Mesenchymal stem cell (in vitro differentiated cells and primary cell): ENCODE measurements around the gene CALB2.

ENCODE experiments used
- DNase-seq: peaks from one replicate; pipeline ENCODE4 v3.0.0-alpha.2; 2013
- H2AFZ ChIP-seq: one replicate; pipeline ENCODE4 v1.6.1; 2013; ENCODE audit warnings: low read depth, mild to moderate bottlenecking, control low read depth, inconsistent platforms, low read length, moderate library complexity
- H2AK5ac ChIP-seq: 2 replicates; pipeline ENCODE4 v1.6.1; 2013; ENCODE audit warnings: low read length, moderate library complexity, mild to moderate bottlenecking, inconsistent platforms; ENCODE audit not compliant: severe bottlenecking
- H2BK120ac ChIP-seq: one replicate; pipeline ENCODE4 v1.6.1; 2013; ENCODE audit warnings: low read depth, mild to moderate bottlenecking, inconsistent platforms, low read length, moderate library complexity
- H2BK12ac ChIP-seq, 2 experiments: one replicate each; pipeline ENCODE4 v1.6.1; 2013; ENCODE audit warnings: inconsistent platforms in 2 of 2, low read length in 2 of 2, mild to moderate bottlenecking in 2 of 2, moderate library complexity in 2 of 2, control low read depth in 1 of 2
- H2BK15ac ChIP-seq: one replicate; pipeline ENCODE4 v1.6.1; 2013; ENCODE audit warnings: mild to moderate bottlenecking, low read depth, inconsistent platforms; ENCODE audit not compliant: poor library complexity, severe bottlenecking
- H2BK5ac ChIP-seq: 2 replicates; pipeline ENCODE4 v1.6.1; 2013; ENCODE audit warnings: low read depth, mild to moderate bottlenecking, low read length, control low read depth, inconsistent platforms; ENCODE audit not compliant: poor library complexity, severe bottlenecking
- H3K14ac ChIP-seq, 2 experiments: one replicate each; pipeline ENCODE4 v1.6.1; 2013; ENCODE audit warnings: inconsistent platforms in 2 of 2, low read length in 2 of 2, control low read depth in 1 of 2, mild to moderate bottlenecking in 1 of 2, moderate library complexity in 1 of 2
- H3K18ac ChIP-seq, 2 experiments: one replicate each; pipeline ENCODE4 v1.6.1; 2013; ENCODE audit warnings: inconsistent platforms in 2 of 2, low read length in 2 of 2, control low read depth in 1 of 2, low read depth in 1 of 2, mild to moderate bottlenecking in 1 of 2
- H3K23ac ChIP-seq, 2 experiments: one replicate each; pipeline ENCODE4 v1.6.1; 2013; ENCODE audit warnings: inconsistent platforms in 2 of 2, low read length in 2 of 2, mild to moderate bottlenecking in 2 of 2, moderate library complexity in 2 of 2, control low read depth in 1 of 2
- H3K27ac ChIP-seq: 2 replicates; pipeline ENCODE4 v1.5.1; 2013; ENCODE audit warnings: mild to moderate bottlenecking, moderate library complexity, low read length, control low read depth, inconsistent platforms; ENCODE audit not compliant: poor library complexity, severe bottlenecking
- H3K27me3 ChIP-seq, 2 experiments: 2 replicates each; pipeline versions ENCODE4 v1.6.1 to v1.7.0; 2013; ENCODE audit warnings: low read length in 2 of 2, mild to moderate bottlenecking in 2 of 2, moderate library complexity in 2 of 2, control low read depth in 1 of 2, inconsistent platforms in 1 of 2; ENCODE audit not compliant: control insufficient read depth in 1 of 2, insufficient read depth in 1 of 2
- H3K36me3 ChIP-seq, 2 experiments: 2 replicates each; pipeline versions ENCODE4 v1.6.1 to v1.7.0; 2013; ENCODE audit warnings: low read length in 2 of 2, control low read depth in 1 of 2, inconsistent platforms in 1 of 2, low read depth in 1 of 2, mild to moderate bottlenecking in 1 of 2; ENCODE audit not compliant: insufficient read depth in 2 of 2, control insufficient read depth in 1 of 2
- H3K4ac ChIP-seq, 2 experiments: one replicate each; pipeline ENCODE4 v1.6.1; 2013; ENCODE audit warnings: inconsistent platforms in 2 of 2, low read length in 2 of 2, mild to moderate bottlenecking in 2 of 2, moderate library complexity in 2 of 2, control low read depth in 1 of 2, low read depth in 1 of 2
- H3K4me1 ChIP-seq: 2 replicates; pipeline ENCODE4 v1.6.1; 2013; ENCODE audit warnings: low read depth, low read length, control low read depth; ENCODE audit not compliant: control insufficient read depth, insufficient read depth
- H3K4me2 ChIP-seq: 2 replicates; pipeline ENCODE4 v1.6.1; 2013; ENCODE audit warnings: low read length, mild to moderate bottlenecking, inconsistent platforms; ENCODE audit not compliant: poor library complexity, severe bottlenecking
- H3K4me3 ChIP-seq, 2 experiments: 2 replicates each; pipeline versions ENCODE4 v1.5.1 to v1.7.0; 2013; ENCODE audit warnings: low read length in 2 of 2, mild to moderate bottlenecking in 2 of 2, control low read depth in 1 of 2, low read depth in 1 of 2; ENCODE audit not compliant: insufficient read depth in 1 of 2
- H3K79me1 ChIP-seq: replicated peaks from 2 replicates; pipeline ENCODE4 v1.6.1; 2013; ENCODE audit warnings: mild to moderate bottlenecking, control low read depth, low read length, inconsistent platforms; ENCODE audit not compliant: poor library complexity, severe bottlenecking
- H3K9ac ChIP-seq: 2 replicates; pipeline ENCODE4 v1.7.0; 2013; ENCODE audit warnings: mild to moderate bottlenecking, low read length, moderate library complexity
- H3K9me3 ChIP-seq: 2 replicates; pipeline ENCODE4 v1.7.0; 2013; ENCODE audit warnings: mild to moderate bottlenecking, low read length; ENCODE audit not compliant: control insufficient read depth
- H4K8ac ChIP-seq: one replicate; pipeline ENCODE4 v1.6.1; 2013; ENCODE audit warnings: inconsistent platforms, mild to moderate bottlenecking, low read length, moderate library complexity
- H4K91ac ChIP-seq: one replicate; pipeline ENCODE4 v1.6.1; 2013; ENCODE audit warnings: mild to moderate bottlenecking, low read length, inconsistent platforms
- WGBS: methylation state at CpG from one replicate; pipeline ENCODE4 v1.1.7; 2013; ENCODE audit warnings: mixed read lengths; 5-methylcytosine and 5-hydroxymethylcytosine counted together

Gene CALB2

GRCh38 chr16:71360378-71360777 is 1.9 kb downstream of the CALB2 start:
- Histone ChIP-seq H3K14ac (no peak overlapping the region), H4K91ac (no peak overlapping the region), H3K79me1 (no peaks in the 10 kb centered on the region), H2BK120ac (no peak overlapping the region), H3K36me3 (no peaks in the 10 kb centered on the region), H3K4me3 (no peak overlapping the region), H2AFZ (no peak overlapping the region), H2BK12ac (no peak overlapping the region), H3K18ac (no peak overlapping the region), H2AK5ac (no peak overlapping the region), H2BK5ac (no peak overlapping the region), H3K4me1 (peaks cover 12% of the 10 kb centered on the region), H3K4ac (no peak overlapping the region), H3K9me3 (no peaks in the 10 kb centered on the region), H3K27me3 (peaks cover 24 to 59% of the 10 kb centered on the region in 2 experiments), H3K4me2 (no peak overlapping the region), H3K23ac (peak overlapping the region in 1 of 2 experiments; percentile 9), H2BK15ac (no peak overlapping the region), H4K8ac (no peak overlapping the region), H3K9ac (no peak overlapping the region), H3K27ac (no peak overlapping the region)
- WGBS = 28% methylated on average over 2 of the region's 2 CpGs
- DNase-seq = peak; percentile 93

GRCh38 chr16:71364133-71364681 is 5.7 kb downstream of the CALB2 start:
- Histone ChIP-seq H3K27ac (no peak overlapping the region), H3K4ac (no peak overlapping the region), H3K23ac (no peak overlapping the region), H3K4me3 (no peak overlapping the region), H2BK120ac (no peak overlapping the region), H3K4me2 (no peak overlapping the region), H3K27me3 (peaks cover 6 to 54% of the 10 kb centered on the region in 2 experiments), H2AK5ac (no peak overlapping the region), H3K36me3 (no peaks in the 10 kb centered on the region), H4K91ac (no peak overlapping the region), H2BK15ac (no peak overlapping the region), H2BK5ac (no peak overlapping the region), H3K18ac (no peak overlapping the region), H3K9ac (no peak overlapping the region), H3K79me1 (no peaks in the 10 kb centered on the region), H4K8ac (no peak overlapping the region), H3K4me1 (peaks cover 7% of the 10 kb centered on the region), H2BK12ac (no peak overlapping the region), H3K14ac (no peak overlapping the region), H2AFZ (no peak overlapping the region), H3K9me3 (no peaks in the 10 kb centered on the region)
- WGBS = 90% methylated on average over 9 of the region's 9 CpGs
- DNase-seq = no peak

GRCh38 chr16:71365021-71365420 is 6.5 kb downstream of the CALB2 start:
- no peak overlapping the region for H2BK5ac ChIP-seq
- no peak overlapping the region for H2BK15ac ChIP-seq
- no peak overlapping the region for H3K4ac ChIP-seq
- no peak overlapping the region for H2BK12ac ChIP-seq
- H3K36me3 ChIP-seq = no peaks in the 10 kb centered on the region
- no peak overlapping the region for H3K4me3 ChIP-seq
- peaks cover 3% of the 10 kb centered on the region for H3K4me1 ChIP-seq
- H2AFZ ChIP-seq = no peak overlapping the region
- H4K8ac ChIP-seq = no peak overlapping the region
- no peak overlapping the region for H3K9ac ChIP-seq
- H3K4me2 ChIP-seq = no peak overlapping the region
- no peak overlapping the region for H3K14ac ChIP-seq
- no peaks in the 10 kb centered on the region for H3K9me3 ChIP-seq
- H3K79me1 ChIP-seq = no peaks in the 10 kb centered on the region
- no peak overlapping the region for H2BK120ac ChIP-seq
- 78% methylated on average over 10 of the region's 10 CpGs for WGBS
- H3K27me3 ChIP-seq = peaks cover 5 to 55% of the 10 kb centered on the region in 2 experiments
- H3K27ac ChIP-seq = no peak overlapping the region
- no peak overlapping the region for H3K18ac ChIP-seq
- no peak for DNase-seq
- no peak overlapping the region for H3K23ac ChIP-seq
- H2AK5ac ChIP-seq = no peak overlapping the region
- H4K91ac ChIP-seq = no peak overlapping the region

- H4K91ac ChIP-seq = no peak overlapping the region
- no peaks in the 10 kb centered on the region for H3K36me3 ChIP-seq
- no peaks in the 10 kb centered on the region for H3K79me1 ChIP-seq
- H3K4me1 ChIP-seq = no peaks in the 10 kb centered on the region
- H3K27me3 ChIP-seq = peaks cover 5 to 73% of the 10 kb centered on the region in 2 experiments
- H2BK5ac ChIP-seq = no peak overlapping the region
- no peak overlapping the region for H3K4me3 ChIP-seq
- peak; percentile 46 for DNase-seq
- 63% methylated on average over 12 of the region's 12 CpGs for WGBS
- no peak overlapping the region for H4K8ac ChIP-seq
- no peak overlapping the region for H3K18ac ChIP-seq
- H2BK12ac ChIP-seq = no peak overlapping the region
- no peak overlapping the region for H2AFZ ChIP-seq
- H3K27ac ChIP-seq = no peak overlapping the region
- no peak overlapping the region for H2BK15ac ChIP-seq
- no peaks in the 10 kb centered on the region for H3K9me3 ChIP-seq
- no peak overlapping the region for H3K9ac ChIP-seq
- H3K14ac ChIP-seq = no peak overlapping the region
- no peak overlapping the region for H3K4me2 ChIP-seq
- H3K23ac ChIP-seq = no peak overlapping the region
- no peak overlapping the region for H2BK120ac ChIP-seq
- H3K4ac ChIP-seq = no peak overlapping the region
- no peak overlapping the region for H2AK5ac ChIP-seq
Measured at GRCh38 chr16:71367241-71367976, 8.9 kb downstream of the CALB2 start.
